Jurkat, Clone E6-1 (cell line): ENCODE results near the gene STUB1.

ENCODE experiments used
- DNase-seq: peaks from one replicate; pipeline ENCODE4 v3.0.0-alpha.2; 2011; ENCODE audit warnings: low read depth, low spot score
- H3K4me3 ChIP-seq: 2 replicates; pipeline ENCODE4 v1.5.1; 2011; ENCODE audit warnings: mild to moderate bottlenecking, low read length, control low read depth, moderate library complexity

Gene STUB1

DNA sequence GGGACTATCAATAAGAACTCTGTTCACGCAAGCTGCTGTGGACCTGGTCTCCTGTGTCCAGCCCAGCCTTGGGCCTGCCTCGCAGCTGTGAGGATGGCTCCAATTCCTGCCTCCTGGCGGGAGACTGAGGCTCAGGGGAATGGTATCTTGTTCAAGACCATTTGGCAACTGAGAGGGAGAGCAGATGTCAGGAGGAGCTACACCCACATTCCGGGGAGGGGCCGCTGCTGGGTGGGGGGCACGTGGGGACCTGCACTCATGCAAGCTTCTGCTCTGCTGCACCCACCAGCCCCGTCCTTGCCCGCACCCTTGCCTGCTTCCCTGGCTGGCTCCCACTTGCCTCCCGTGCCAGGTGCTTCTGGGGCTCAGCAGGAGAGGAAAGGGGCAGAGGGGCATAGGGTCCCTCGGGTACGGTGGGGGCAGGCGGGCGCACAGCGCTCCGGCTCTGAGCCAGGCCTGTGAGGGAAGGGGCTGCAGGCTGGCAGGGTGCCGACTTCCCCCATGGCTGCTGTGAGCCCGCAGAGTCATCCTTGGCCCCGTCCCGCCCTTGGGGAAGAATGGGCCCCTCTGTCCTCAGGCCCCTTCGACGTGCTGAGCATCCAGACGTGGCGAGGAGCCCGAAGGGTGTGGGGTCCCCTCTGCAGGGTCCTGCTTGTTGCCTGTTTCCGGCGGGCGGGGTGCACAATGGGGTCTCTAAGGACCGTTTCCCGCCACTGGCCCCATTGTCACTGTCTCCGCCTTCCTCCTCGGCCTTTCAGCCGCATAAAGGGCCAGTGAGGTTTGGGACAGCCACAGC is 37.4 kb downstream of the STUB1 start:
- no peak overlapping the region for H3K4me3 ChIP-seq
- no peak for DNase-seq

GRCh38 chr16:718389-718788 is 38.2 kb downstream of the STUB1 start:
- H3K4me3 ChIP-seq: no peak overlapping the region
- DNase-seq: no peak

- DNase-seq: no peak
- no peak overlapping the region for H3K4me3 ChIP-seq
These were observed 38.7 kb downstream of the STUB1 start for GRCh38 chr16:718922-719321.

GRCh38 chr16:719815-720446 is 39.7 kb downstream of the STUB1 start:
- DNase-seq: peak; percentile 37

DNA sequence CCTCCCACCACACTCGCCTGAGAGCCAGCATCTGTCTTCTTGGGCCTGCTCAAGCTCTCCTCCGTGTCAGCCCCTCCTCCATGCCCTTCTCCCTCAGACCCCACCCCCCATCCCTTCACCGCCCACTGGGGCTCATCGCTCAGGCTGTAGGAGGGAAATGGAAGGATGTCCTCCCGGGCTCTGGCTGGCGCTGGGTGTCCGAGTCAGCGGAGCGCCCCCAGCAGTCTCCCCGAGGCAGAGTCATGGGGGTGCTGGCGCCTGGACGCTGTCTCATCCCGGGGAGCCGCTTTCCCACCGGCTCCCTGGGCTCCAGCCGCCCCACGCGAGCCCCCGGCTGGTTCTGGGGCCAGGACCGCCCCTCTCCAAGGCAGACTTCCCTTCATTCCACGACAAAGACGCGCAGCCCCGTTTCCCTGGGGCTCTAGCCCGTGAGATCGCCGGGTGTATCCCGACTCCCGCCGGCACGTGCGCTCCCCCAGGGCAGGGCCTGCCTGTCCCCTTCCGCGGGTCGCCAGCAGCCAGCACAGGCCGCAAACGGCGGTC is 40.3 kb downstream of the STUB1 start:
- peak overlapping the region; percentile 73 for H3K4me3 ChIP-seq
- peak; percentile 89 for DNase-seq

More at GRCh38 chr16:719815-720446, 39.7 kb downstream of the STUB1 start:
- H3K4me3 ChIP-seq: peak overlapping the region; percentile 73

DNA sequence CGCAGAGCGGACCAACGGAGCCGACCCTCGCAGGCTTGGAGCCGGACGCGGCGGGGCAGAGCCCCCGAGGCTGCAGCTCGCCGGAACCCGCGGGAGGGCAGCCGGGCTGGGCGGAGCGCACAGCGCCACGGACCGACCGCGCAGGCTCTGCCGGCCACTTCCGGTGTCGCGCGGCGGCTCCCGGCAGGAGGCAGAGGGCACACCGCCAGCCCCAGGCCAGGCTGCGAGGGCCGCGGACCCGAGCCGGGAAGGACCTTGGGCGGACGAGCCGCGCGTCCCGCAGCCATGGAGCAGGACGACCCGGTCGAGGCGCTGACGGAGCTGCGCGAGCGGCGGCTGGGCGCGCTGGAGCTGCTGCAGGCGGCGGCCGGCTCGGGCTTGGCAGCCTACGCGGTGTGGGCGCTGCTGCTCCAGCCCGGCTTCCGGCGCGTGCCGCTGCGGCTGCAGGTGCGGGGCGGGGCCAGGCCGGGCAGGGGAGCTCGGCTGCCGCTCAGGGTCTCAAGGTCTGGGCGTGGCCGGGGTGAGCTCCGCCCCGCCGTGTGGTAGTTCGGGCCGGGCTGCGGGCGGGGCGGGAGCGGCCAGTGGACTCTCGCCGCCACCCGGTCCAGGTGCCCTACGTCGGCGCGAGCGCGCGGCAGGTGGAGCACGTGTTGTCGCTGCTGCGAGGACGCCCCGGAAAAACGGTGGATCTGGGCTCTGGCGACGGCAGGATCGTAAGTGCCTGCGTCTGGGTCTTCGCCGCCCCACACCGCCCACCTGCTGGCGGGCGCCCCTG is 41.0 kb downstream of the STUB1 start, which contains the start of gene ANTKMT:
Gene ANTKMT (plus strand): TSS at position 157 of the 775 bp plus-strand sequence. CDS start 129 bp downstream, at position 286.
- DNase-seq: peak; percentile 84
- H3K4me3 ChIP-seq: peak within 1 kb of the TSS; percentile 73

GRCh38 chr16:721765-722540 is 41.7 kb downstream of the STUB1 start:
- DNase-seq: no peak
- peak overlapping the region; percentile 54 for H3K4me3 ChIP-seq

DNA sequence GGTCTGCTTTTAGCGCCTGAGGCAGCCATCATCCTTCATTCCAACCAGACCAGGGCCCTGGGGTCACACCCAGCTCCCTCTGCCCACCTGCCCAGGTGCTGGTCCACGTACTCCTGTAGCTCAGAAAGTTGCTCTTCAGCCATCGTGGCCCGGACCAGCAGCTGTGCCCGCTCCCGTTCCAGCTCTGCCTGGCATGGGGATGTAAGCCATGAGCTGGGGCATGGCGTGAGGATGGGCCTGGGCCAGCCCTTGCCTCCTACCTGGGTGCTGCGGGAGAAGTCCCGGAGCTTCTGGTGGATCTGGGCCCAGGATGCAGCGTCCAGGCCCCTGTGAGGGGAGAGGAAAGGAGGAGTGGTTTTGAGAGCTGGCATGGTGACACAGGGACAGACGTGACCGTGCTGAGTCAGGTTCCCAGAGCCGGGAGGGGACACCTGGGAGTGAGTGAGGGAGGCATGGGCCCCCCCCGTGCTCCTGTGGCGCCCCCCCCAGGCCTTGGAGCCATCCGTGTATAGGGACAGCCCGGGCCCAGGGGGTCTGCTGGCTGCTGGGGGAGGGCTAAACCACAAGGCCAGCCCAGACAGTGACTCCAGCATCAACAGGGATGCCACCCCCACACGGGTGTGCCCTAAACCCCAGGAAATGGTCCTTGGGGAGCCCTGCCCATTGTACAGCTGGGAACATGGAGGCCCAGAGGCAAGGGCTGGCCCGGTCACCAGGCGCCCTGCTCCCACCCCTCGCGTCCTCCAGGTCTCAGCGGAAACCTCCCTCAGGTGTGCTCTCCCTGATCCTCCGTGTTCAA is 42.8 kb downstream of the STUB1 start:
- H3K4me3 ChIP-seq: peak overlapping the region; percentile 54
- no peak for DNase-seq

DNA sequence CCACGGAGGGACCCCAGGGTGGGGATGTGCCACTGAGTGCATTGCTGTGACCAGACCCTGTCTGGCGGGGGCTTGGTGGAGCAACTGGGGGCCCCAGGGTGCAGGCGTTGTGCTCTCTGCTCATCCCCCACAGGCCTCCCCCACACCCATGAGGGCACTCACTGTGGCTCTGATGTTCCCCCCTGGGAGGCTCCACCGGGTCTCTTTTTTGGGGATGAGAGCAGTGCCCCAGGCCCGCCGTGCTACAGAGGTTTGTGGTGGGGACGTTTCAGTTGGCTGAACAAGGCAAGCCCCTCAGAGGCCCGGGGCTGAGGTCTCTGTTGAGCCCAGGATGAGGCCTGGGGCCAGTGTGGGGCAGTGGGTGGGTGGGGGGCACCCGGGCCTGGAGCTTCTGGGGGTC is 43.5 kb downstream of the STUB1 start:
- H3K4me3 ChIP-seq: no peak overlapping the region

GRCh38 chr16:724188-725040 is 44.2 kb downstream of the STUB1 start:
- no peak overlapping the region for H3K4me3 ChIP-seq
- DNase-seq: peak; percentile 82

More for the DNA sequence above, 43.5 kb downstream of the STUB1 start:
- DNase-seq: no peak

GRCh38 chr16:725041-725376 is 44.8 kb downstream of the STUB1 start:
- no peak overlapping the region for H3K4me3 ChIP-seq
- no peak for DNase-seq

DNA sequence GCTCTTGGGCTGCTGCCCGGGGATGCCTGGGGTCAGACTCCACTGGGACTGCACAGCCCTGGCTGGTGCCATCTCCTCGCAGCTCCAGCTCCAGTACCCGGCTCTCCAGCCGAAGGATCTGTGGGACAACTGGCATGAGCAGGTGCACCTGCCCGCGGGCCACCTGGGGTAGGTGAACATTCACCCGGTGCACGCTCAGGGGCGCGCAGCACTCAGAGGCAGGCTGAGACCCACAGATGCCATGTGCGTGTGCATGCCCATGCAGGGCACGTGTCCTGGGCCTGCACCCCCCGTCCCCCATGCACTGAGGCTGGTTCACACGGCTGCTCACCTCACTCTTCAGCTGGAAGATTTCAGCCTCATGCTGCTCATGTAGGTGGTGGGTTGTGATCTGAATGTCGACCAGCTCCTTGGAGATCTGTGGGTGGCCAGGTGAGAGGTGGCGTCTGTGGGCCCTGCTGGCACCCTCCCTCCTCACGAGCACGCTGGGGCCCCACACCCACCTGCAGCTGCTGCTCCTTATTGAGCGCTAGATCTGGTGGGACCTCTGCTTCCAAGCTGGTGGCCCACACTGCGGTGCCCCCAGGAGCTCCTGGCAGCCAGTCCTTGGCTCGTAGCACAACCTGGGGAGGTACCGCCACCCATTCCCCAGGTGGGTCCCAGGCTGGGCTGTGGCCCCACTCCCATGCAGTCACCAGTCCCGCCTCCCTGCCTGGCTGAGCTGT is 45.4 kb downstream of the STUB1 start:
- DNase-seq: no peak
- no peak overlapping the region for H3K4me3 ChIP-seq

- no peak for DNase-seq
- H3K4me3 ChIP-seq: no peak overlapping the region
These were observed 45.9 kb downstream of the STUB1 start for GRCh38 chr16:726188-726437.

DNA sequence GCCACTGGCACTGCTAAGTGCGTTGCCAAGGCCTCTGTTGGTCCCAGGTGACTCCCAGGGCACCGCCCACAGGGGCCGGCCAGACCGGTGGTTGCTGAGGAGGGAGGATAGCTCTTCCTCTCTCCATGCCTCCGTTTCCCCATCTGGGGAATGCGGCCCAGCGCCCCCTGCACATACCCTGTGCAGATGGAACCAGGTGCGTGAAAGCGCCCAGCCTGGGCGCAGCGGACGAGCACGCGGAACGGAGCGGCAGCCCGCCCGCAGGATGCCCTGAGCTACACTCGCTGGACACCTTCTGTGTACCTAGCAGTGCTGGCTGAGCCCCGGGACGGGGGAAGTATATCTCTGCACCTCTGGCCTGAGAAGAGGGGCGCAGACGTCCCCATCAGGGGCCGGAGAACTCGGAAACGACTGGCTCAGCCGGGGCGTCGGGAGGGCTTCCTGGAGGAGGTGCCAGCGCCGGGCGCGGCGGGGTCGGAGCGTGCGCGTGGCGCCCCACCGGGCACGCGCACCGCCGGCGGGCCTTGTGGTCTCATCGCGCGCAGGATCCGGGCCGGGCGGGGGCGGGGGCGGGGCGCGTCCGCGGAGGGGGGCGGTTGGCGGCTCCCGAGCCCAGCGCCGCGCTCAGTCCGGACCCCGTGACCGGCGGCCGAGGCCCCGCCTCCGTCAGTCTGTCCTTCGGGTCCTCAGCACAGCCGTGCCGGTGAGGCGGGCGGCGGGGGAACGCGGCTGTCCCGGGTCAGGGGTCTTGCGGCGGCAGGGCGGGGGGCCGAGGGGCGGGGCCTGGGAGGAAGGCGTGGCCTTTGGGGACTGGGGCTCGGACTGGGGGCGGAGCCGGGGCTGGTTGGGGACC is 46.5 kb downstream of the STUB1 start, which contains the start of the genes CCDC78 and HAGHL:
Gene CCDC78 (minus strand): TSS at position 6 of the 853 bp plus-strand sequence. CDS start 76 bp downstream, outside the sequence.
Gene HAGHL (plus strand): TSS at position 669 of the 853 bp plus-strand sequence. CDS start 404 bp downstream, outside the sequence.
- DNase-seq: no peak
- peak within 1 kb of the TSS; percentile 64 for H3K4me3 ChIP-seq

GRCh38 chr16:727291-727977 is 47.2 kb downstream of the STUB1 start:
- DNase-seq: no peak
- peak overlapping the region; percentile 64 for H3K4me3 ChIP-seq
